PC-3 (cell line): ENCODE data around the gene PAX7. TPM values are rescaled to one million over a fixed set of nuclear protein-coding genes. Genes with fewer than 3 reads are reported as not detected.

Experiments
- ATAC-seq: fragments of 200-7000 bp; cut with Tn5 transposase; 2 replicates; pipeline ENCODE4 v1.9.1; 2020; ENCODE audit warnings: mild to moderate bottlenecking, moderate library complexity
- BruUV-seq: library from RNA; stranded (reverse); fragments of 400-500 nt; replicated peaks from 2 replicates; lab custom pipeline; 2021; lab: Mats Ljungman, UMichigan
- CTCF ChIA-PET: fragments of 300-600 bp; sonication (Branson Sonifier 250); formaldehyde crosslinking; loops from one replicate; lab custom pipeline; 2022; ENCODE audit warnings: antibody characterized with exemption; lab: Charles Lee
- POLR2A ChIA-PET: fragments of 300-600 bp; sonication (Branson Sonifier 250); formaldehyde crosslinking; loops from one replicate; lab custom pipeline; 2022; ENCODE audit warnings: antibody characterized with exemption; ENCODE audit not compliant: unreplicated experiment; lab: Charles Lee
- DNase-seq: peaks from one replicate; pipeline ENCODE4 v3.0.0-alpha.2; 2015
- H2AFZ ChIP-seq: fragments of 300-600 bp; sonication (generic); 2 replicates; pipeline ENCODE4 v1.6.0; 2016; ENCODE audit warnings: antibody characterized with exemption, low read length
- H3F3A ChIP-seq: fragments of 300-600 bp; sonication (generic); one replicate; pipeline ENCODE4 v1.6.0; 2017; ENCODE audit warnings: antibody characterized with exemption, low read length, control low read depth, mild to moderate bottlenecking; ENCODE audit not compliant: unreplicated experiment
- H3K27ac ChIP-seq: fragments of 300-600 bp; sonication (generic); 2 replicates; pipeline ENCODE4 v1.5.1; 2016; ENCODE audit warnings: mild to moderate bottlenecking, low read length
- H3K27me3 ChIP-seq: fragments of 300-600 bp; sonication (generic); 2 replicates; pipeline ENCODE4 v1.6.1; 2016; ENCODE audit warnings: low read length, mixed read lengths
- H3K36me3 ChIP-seq: fragments of 300-600 bp; sonication (generic); 2 replicates; pipeline ENCODE4 v1.6.1; 2016; ENCODE audit warnings: low read depth, mixed run types, low read length, mixed read lengths
- H3K4me1 ChIP-seq: fragments of 300-600 bp; sonication (generic); 2 replicates; pipeline ENCODE4 v1.5.1; 2016; ENCODE audit warnings: low read length; ENCODE audit not compliant: insufficient read depth
- H3K4me2 ChIP-seq: fragments of 300-600 bp; sonication (generic); 2 replicates; pipeline ENCODE4 v1.6.0; 2016; ENCODE audit warnings: low read length
- H3K4me3 ChIP-seq: fragments of 300-600 bp; sonication (generic); 2 replicates; pipeline ENCODE4 v1.5.1; 2016; ENCODE audit warnings: mild to moderate bottlenecking, low read length, mixed read lengths
- H3K79me2 ChIP-seq: fragments of 300-600 bp; sonication (generic); 2 replicates; pipeline ENCODE4 v1.6.1; 2017; ENCODE audit warnings: low read length, mixed read lengths
- H3K9ac ChIP-seq: fragments of 300-600 bp; sonication (generic); 2 replicates; pipeline ENCODE4 v1.6.0; 2016; ENCODE audit warnings: mild to moderate bottlenecking, low read length
- H3K9me2 ChIP-seq: fragments of 300-600 bp; sonication (generic); replicated peaks from 2 replicates; pipeline ENCODE4 v1.6.1; 2016; ENCODE audit warnings: mixed run types, low read length, mixed read lengths
- H3K9me3 ChIP-seq: fragments of 300-600 bp; sonication (generic); 2 replicates; pipeline ENCODE4 v1.6.1; 2016; ENCODE audit warnings: low read length, mixed read lengths
- H4K20me1 ChIP-seq: fragments of 300-600 bp; sonication (generic); 2 replicates; pipeline ENCODE4 v1.6.1; 2016; ENCODE audit warnings: low read length, mixed read lengths
- EZH2 ChIP-seq: fragments of 300-600 bp; sonication (generic); IDR thresholded peaks from one replicate; pipeline ENCODE4 v1.6.1; 2017; ENCODE audit warnings: antibody characterized with exemption, mild to moderate bottlenecking, low read length; ENCODE audit not compliant: unreplicated experiment
- EZH2phosphoT487 ChIP-seq: fragments of 300-600 bp; sonication (generic); IDR thresholded peaks from 2 replicates; pipeline ENCODE4 v1.6.1; 2018; ENCODE audit warnings: mild to moderate bottlenecking, antibody characterized with exemption, low read length, borderline replicate concordance
- intact Hi-C: fragments of 100-400 bp; cut with micrococcal nuclease; formaldehyde crosslinking; loops from 2 replicates; pipeline ENCODE4 v1.9.0; 2023
- total RNA-seq: library from RNA; depleted of rRNA; stranded (reverse); fragments of >200 nt; gene quantifications from 2 replicates; pipeline ENCODE4 v1.2.3, GENCODE V29; 2014
- TF ChIP-seq, protein P1 (sequence below): fragments of 300-600 bp; sonication (generic); conservative IDR thresholded peaks from 2 replicates; pipeline ENCODE4 v1.5.1; 2017; ENCODE audit warnings: antibody characterized with exemption, low read depth, mild to moderate bottlenecking, low read length

PAX7 gene
- total RNA-seq, 1 experiment from 2014 or later = not detected

DNA sequence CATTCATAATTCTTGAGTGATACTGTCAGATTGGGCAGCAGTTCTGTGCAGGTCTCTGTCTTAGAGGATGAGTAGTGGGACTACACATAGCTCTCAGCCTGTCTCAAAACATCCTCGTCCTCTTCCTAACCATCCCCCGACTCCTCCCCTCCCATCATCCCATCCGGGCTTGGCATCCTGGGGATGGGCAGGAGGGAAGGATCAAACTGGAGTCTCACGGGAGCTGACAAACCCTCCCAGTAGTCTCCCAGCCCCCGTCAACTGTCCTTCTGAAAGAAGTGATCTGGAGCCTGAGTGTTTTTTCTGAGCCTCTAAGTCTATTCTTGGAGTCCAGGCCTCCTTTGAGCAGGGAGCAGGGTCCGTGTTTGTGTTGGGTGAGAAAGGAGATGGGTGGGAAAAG lies 102.0 kb downstream of the PAX7 start:
- no peaks in the 10 kb centered on the region for H4K20me1 ChIP-seq
- no peak overlapping the region for H2AFZ ChIP-seq
- H3K4me1 ChIP-seq = no peaks in the 10 kb centered on the region
- H3K9me2 ChIP-seq = no peaks in the 10 kb centered on the region
- intact Hi-C loops = no loop called here
- H3K36me3 ChIP-seq = no peaks in the 10 kb centered on the region
- H3K4me3 ChIP-seq = no peak overlapping the region
- H3K27ac ChIP-seq = no peak overlapping the region
- TF ChIP-seq, protein P1, sequence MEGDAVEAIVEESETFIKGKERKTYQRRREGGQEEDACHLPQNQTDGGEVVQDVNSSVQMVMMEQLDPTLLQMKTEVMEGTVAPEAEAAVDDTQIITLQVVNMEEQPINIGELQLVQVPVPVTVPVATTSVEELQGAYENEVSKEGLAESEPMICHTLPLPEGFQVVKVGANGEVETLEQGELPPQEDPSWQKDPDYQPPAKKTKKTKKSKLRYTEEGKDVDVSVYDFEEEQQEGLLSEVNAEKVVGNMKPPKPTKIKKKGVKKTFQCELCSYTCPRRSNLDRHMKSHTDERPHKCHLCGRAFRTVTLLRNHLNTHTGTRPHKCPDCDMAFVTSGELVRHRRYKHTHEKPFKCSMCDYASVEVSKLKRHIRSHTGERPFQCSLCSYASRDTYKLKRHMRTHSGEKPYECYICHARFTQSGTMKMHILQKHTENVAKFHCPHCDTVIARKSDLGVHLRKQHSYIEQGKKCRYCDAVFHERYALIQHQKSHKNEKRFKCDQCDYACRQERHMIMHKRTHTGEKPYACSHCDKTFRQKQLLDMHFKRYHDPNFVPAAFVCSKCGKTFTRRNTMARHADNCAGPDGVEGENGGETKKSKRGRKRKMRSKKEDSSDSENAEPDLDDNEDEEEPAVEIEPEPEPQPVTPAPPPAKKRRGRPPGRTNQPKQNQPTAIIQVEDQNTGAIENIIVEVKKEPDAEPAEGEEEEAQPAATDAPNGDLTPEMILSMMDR = no peak
- TF ChIP-seq EZH2phosphoT487 (no peak), EZH2 (no peak)
- H3K27me3 ChIP-seq = peaks cover 50% of the 10 kb centered on the region
- no peaks in the 10 kb centered on the region for H3K9me3 ChIP-seq
- H3F3A ChIP-seq = no peaks in the 10 kb centered on the region
- ATAC-seq (no peak), DNase-seq (no peak)
- no TSS peak for BruUV-seq
- POLR2A ChIA-PET = no interaction called here
- no peaks in the 10 kb centered on the region for H3K79me2 ChIP-seq
- CTCF ChIA-PET = no interaction called here
- H3K9ac ChIP-seq = no peak overlapping the region
- no peak overlapping the region for H3K4me2 ChIP-seq

DNA sequence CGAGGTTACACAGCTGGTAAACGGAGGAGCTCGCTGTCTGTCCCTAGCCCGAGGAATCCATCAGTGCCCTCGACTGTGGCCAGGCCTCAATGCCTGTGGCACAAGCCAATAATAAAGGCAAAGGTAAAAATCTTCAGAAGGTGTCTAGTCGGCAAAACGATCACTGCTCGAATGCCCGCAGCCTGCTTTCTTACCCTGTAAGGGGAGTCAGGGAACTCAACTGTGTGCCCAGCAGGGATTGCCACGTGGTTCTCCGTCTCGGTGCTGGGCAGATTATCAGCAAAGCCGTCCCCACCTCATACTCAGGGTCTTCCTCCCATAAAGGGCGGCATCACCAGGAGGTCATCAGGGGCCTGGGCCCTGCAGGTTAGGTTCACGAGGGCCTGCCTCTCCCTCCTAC lies 103.4 kb downstream of the PAX7 start:
- Histone ChIP-seq H3K4me2 (no peak overlapping the region), H3F3A (no peaks in the 10 kb centered on the region), H3K36me3 (no peaks in the 10 kb centered on the region), H4K20me1 (no peaks in the 10 kb centered on the region), H3K27me3 (peaks cover 47% of the 10 kb centered on the region), H3K4me1 (no peaks in the 10 kb centered on the region), H3K79me2 (no peaks in the 10 kb centered on the region), H3K9me2 (no peaks in the 10 kb centered on the region), H3K27ac (no peak overlapping the region), H3K4me3 (no peak overlapping the region), H3K9ac (no peak overlapping the region), H2AFZ (no peak overlapping the region), H3K9me3 (no peaks in the 10 kb centered on the region)
- ATAC-seq (no peak), DNase-seq (no peak)
- intact Hi-C loops = no loop called here
- CTCF ChIA-PET = no interaction called here
- TF ChIP-seq, protein P1 = no peak
- TF ChIP-seq EZH2phosphoT487 (no peak), EZH2 (no peak)
- no TSS peak for BruUV-seq
- POLR2A ChIA-PET = no interaction called here

DNA sequence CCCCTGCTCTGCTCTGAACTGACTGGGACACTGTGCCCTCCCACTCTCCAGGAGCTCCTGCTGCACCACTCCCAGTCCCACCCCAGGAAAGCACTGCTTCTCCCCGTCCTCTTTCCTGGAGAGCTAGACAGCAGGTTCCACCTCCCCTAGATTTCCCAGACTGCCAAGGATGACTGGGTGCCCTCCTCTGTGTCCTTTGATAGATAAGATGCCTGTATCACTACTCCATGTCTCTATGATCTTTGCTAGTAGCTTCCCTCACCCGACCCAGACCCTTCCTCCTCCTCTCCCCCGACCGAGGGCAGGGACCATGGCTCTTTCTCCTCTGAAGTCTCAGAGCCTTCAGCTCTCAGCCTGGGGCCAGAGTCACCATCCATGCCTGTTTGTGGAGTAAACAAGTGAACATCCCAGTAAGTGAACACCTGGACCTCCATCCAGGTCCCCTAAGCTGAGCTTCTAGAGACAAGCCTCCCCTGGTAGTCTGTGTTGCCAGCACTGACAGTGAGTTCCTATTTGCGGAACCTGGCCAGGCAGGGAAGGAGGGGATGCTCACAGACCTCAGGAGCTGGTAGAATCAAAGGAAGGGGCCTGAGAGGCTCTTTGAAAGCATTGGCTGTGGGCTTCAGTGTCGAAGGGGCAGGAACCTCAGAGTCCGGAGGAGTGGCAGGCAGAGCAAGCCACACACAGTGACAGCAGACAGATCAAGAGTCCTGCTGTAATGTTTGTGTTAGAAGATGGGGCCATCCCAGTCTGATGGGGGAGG lies 104.0 kb downstream of the PAX7 start:
- Histone ChIP-seq H4K20me1 (no peaks in the 10 kb centered on the region), H3K4me1 (no peaks in the 10 kb centered on the region), H3K79me2 (no peaks in the 10 kb centered on the region), H3K9me3 (no peaks in the 10 kb centered on the region), H3K27ac (no peak overlapping the region), H3K4me3 (no peak overlapping the region), H3K27me3 (peaks cover 40% of the 10 kb centered on the region), H3K9ac (no peak overlapping the region), H3F3A (no peaks in the 10 kb centered on the region), H3K36me3 (no peaks in the 10 kb centered on the region), H2AFZ (no peak overlapping the region), H3K4me2 (no peak overlapping the region), H3K9me2 (no peaks in the 10 kb centered on the region)
- no TSS peak for BruUV-seq
- TF ChIP-seq EZH2 (no peak), EZH2phosphoT487 (no peak)
- TF ChIP-seq, protein P1 = no peak
- POLR2A ChIA-PET = no interaction called here
- DNase-seq (no peak), ATAC-seq (no peak)
- CTCF ChIA-PET = no interaction called here
- intact Hi-C loops = no loop called here
